H1 (cell line): ENCODE measurements around the gene DCTN2. TPM values are rescaled to one million over a fixed set of nuclear protein-coding genes. Genes with fewer than 3 reads are reported as not detected.

Experiments used
- CTCF ChIA-PET: fragments of 300-600 bp; sonication (Branson Sonifier 250); formaldehyde crosslinking; loops from one replicate; lab custom pipeline; 2021; ENCODE audit not compliant: partially characterized antibody; lab: Charles Lee
- POLR2A ChIA-PET: fragments of 300-600 bp; sonication (Branson Sonifier 250); formaldehyde crosslinking; loops from one replicate; lab custom pipeline; 2021; ENCODE audit warnings: inconsistent platforms; ENCODE audit not compliant: partially characterized antibody; lab: Charles Lee
- DNase-seq, 2 experiments: peaks; one replicate each; pipeline versions ENCODE4 v3.0.0 to v3.0.0-alpha.2; 2010 to 2022; ENCODE audit warnings: low spot score in 2 of 2, low read depth in 1 of 2, mixed read lengths in 1 of 2
- FAIRE-seq: peaks from 2 replicates; lab custom pipeline; 2011; peaks lifted over from hg19 to GRCh38; lab: Jason Lieb, UNC
- H2AFZ ChIP-seq: 2 replicates; pipeline ENCODE4 v1.8.1; 2012; ENCODE audit warnings: low read length, inconsistent platforms
- H2AK5ac ChIP-seq: 2 replicates; pipeline ENCODE4 v1.6.1; 2013; ENCODE audit warnings: low read depth, low read length
- H2BK120ac ChIP-seq: replicated peaks from 2 replicates; pipeline ENCODE3; 2013; ENCODE audit warnings: low read depth, low read length, inconsistent platforms
- H2BK12ac ChIP-seq: 2 replicates; pipeline ENCODE4 v1.6.1; 2013; ENCODE audit warnings: low read depth, low read length
- H2BK15ac ChIP-seq: 2 replicates; pipeline ENCODE4 v1.6.1; 2013; ENCODE audit warnings: low read length
- H2BK20ac ChIP-seq: 2 replicates; pipeline ENCODE4 v1.6.1; 2013; ENCODE audit warnings: low read length
- H2BK5ac ChIP-seq: 2 replicates; pipeline ENCODE4 v1.6.1; 2013; ENCODE audit warnings: low read depth, low read length
- H3K14ac ChIP-seq: 2 replicates; pipeline ENCODE4 v1.6.1; 2013; ENCODE audit warnings: inconsistent platforms; ENCODE audit not compliant: insufficient read length
- H3K18ac ChIP-seq: 2 replicates; pipeline ENCODE4 v1.6.1; 2013; ENCODE audit warnings: low read length; ENCODE audit errors: extremely low read depth
- H3K23ac ChIP-seq: 2 replicates; pipeline ENCODE4 v1.6.1; 2013; ENCODE audit warnings: inconsistent platforms; ENCODE audit not compliant: insufficient read length
- H3K23me2 ChIP-seq: 2 replicates; pipeline ENCODE4 v1.6.1; 2013; ENCODE audit warnings: low read depth, low read length
- H3K27ac ChIP-seq: 2 replicates; pipeline ENCODE4 v1.6.1; 2011; ENCODE audit warnings: low read depth, low read length, inconsistent platforms
- H3K27me3 ChIP-seq, 4 experiments: replicated peaks in 1 of 4; 1 replicate in 1 of 4; 2 replicates in 3 of 4; pipeline versions ENCODE4 v1.6.1 to v1.8.1; 2011 to 2013; ENCODE audit warnings: low read length in 3 of 4, mild to moderate bottlenecking in 3 of 4, inconsistent platforms in 2 of 4, mixed read lengths in 2 of 4, moderate library complexity in 1 of 4; ENCODE audit not compliant: control insufficient read depth in 3 of 4, insufficient read depth in 3 of 4; ENCODE audit errors: extremely low read depth in 1 of 4
- H3K36me3 ChIP-seq, 4 experiments: 2 replicates each; pipeline versions ENCODE4 v1.6.1 to v1.8.1; 2011 to 2013; ENCODE audit warnings: mild to moderate bottlenecking in 4 of 4, low read length in 3 of 4, moderate library complexity in 2 of 4, control low read depth in 1 of 4, inconsistent platforms in 1 of 4; ENCODE audit not compliant: insufficient read depth in 4 of 4, control insufficient read depth in 2 of 4
- H3K4ac ChIP-seq: replicated peaks from 2 replicates; pipeline ENCODE3; 2013; ENCODE audit warnings: low read length, low read depth, mixed read lengths, inconsistent platforms; ENCODE audit not compliant: insufficient read length
- H3K4me1 ChIP-seq, 4 experiments: replicated peaks in 1 of 4; 1 replicate in 1 of 4; 2 replicates in 3 of 4; pipeline versions ENCODE4 v1.6.1 to v1.8.1; 2011 to 2013; ENCODE audit warnings: low read length in 3 of 4, inconsistent platforms in 2 of 4, mixed read lengths in 1 of 4; ENCODE audit not compliant: insufficient read depth in 4 of 4, control insufficient read depth in 3 of 4
- H3K4me2 ChIP-seq, 2 experiments: 2 replicates each; pipeline versions ENCODE4 v1.6.1 to v1.8.1; 2011 to 2013; ENCODE audit warnings: low read depth in 2 of 2, low read length in 2 of 2, control low read depth in 1 of 2, inconsistent platforms in 1 of 2, mild to moderate bottlenecking in 1 of 2; ENCODE audit not compliant: insufficient read depth in 1 of 2
- H3K4me3 ChIP-seq, 4 experiments: fragments of 200-600, 300-600 bp in 1 of 4; sonication (generic), shearing (Covaris generic), sonication (Bioruptor Twin) in 1 of 4; 2 replicates each; pipeline versions ENCODE4 v1.5.1 to v1.8.1; 2011 to 2016; ENCODE audit warnings: low read length in 4 of 4, low read depth in 3 of 4, control low read depth in 2 of 4, inconsistent platforms in 2 of 4, mild to moderate bottlenecking in 2 of 4, mixed read lengths in 1 of 4, moderate library complexity in 1 of 4; ENCODE audit not compliant: insufficient read depth in 2 of 4; ENCODE audit errors: extremely low read depth in 1 of 4
- H3K56ac ChIP-seq: replicated peaks from 2 replicates; pipeline ENCODE3; 2013; ENCODE audit warnings: low read depth, mild to moderate bottlenecking, mixed read lengths, low read length, inconsistent platforms; ENCODE audit not compliant: insufficient read length
- H3K79me1 ChIP-seq: 2 replicates; pipeline ENCODE4 v1.6.1; 2013; ENCODE audit warnings: low read depth, low read length, control low read depth
- H3K79me2 ChIP-seq, 2 experiments: 2 replicates each; pipeline versions ENCODE4 v1.6.1 to v1.8.1; 2012 to 2013; ENCODE audit warnings: low read length in 2 of 2, mild to moderate bottlenecking in 2 of 2, inconsistent platforms in 1 of 2; ENCODE audit not compliant: insufficient read depth in 2 of 2, control insufficient read depth in 1 of 2
- H3K9ac ChIP-seq, 4 experiments: replicated peaks in 1 of 4; 1 replicate in 1 of 4; 2 replicates in 3 of 4; pipeline versions ENCODE4 v1.6.1 to v1.8.1; 2011 to 2013; ENCODE audit warnings: low read depth in 3 of 4, low read length in 3 of 4, control low read depth in 2 of 4, mild to moderate bottlenecking in 2 of 4, moderate library complexity in 2 of 4, inconsistent platforms in 1 of 4; ENCODE audit errors: extremely low read depth in 1 of 4
- H3K9me3 ChIP-seq, 2 experiments: 2 replicates each; pipeline versions ENCODE4 v1.6.1 to v1.8.1; 2012 to 2013; ENCODE audit warnings: mild to moderate bottlenecking in 2 of 2, moderate library complexity in 2 of 2, control low read depth in 1 of 2, inconsistent platforms in 1 of 2, low read depth in 1 of 2, low read length in 1 of 2, mixed read lengths in 1 of 2; ENCODE audit not compliant: insufficient read depth in 2 of 2
- H4K20me1 ChIP-seq, 2 experiments: replicated peaks in 1 of 2; 2 replicates each; pipeline versions ENCODE3 to v1.8.1; 2011 to 2013; ENCODE audit warnings: inconsistent platforms in 2 of 2, low read length in 2 of 2, mild to moderate bottlenecking in 1 of 2; ENCODE audit not compliant: insufficient read depth in 2 of 2, control insufficient read depth in 1 of 2
- H4K5ac ChIP-seq: 2 replicates; pipeline ENCODE4 v1.6.1; 2013; ENCODE audit warnings: low read length, low read depth, mixed read lengths, inconsistent platforms; ENCODE audit not compliant: insufficient read length
- H4K8ac ChIP-seq: 2 replicates; pipeline ENCODE4 v1.8.0; 2013; ENCODE audit warnings: mild to moderate bottlenecking, moderate library complexity, low read length, inconsistent platforms; ENCODE audit not compliant: insufficient read depth; ENCODE audit errors: extremely low read depth
- H4K91ac ChIP-seq: replicated peaks from 2 replicates; pipeline ENCODE3; 2013; ENCODE audit warnings: low read length, mixed read lengths, inconsistent platforms; ENCODE audit not compliant: insufficient read length
- ATF3 ChIP-seq: IDR thresholded peaks from 2 replicates; pipeline ENCODE4 v1.6.1; 2011; ENCODE audit warnings: low read depth, mild to moderate bottlenecking, low read length; ENCODE audit not compliant: insufficient read depth
- CEBPB ChIP-seq: IDR thresholded peaks from 2 replicates; pipeline ENCODE4 v1.6.1; 2012; ENCODE audit warnings: low read depth, low read length
- E2F6 ChIP-seq: IDR thresholded peaks from 2 replicates; pipeline ENCODE4 v1.6.1; 2012; ENCODE audit warnings: inconsistent platforms
- HDAC2 ChIP-seq, 2 experiments: fragments of 300-600 bp in 1 of 2; sonication (generic) in 1 of 2; IDR thresholded peaks; 2 replicates each; pipeline ENCODE4 v1.6.1; 2011 to 2012; ENCODE audit warnings: low read depth in 2 of 2, low read length in 2 of 2, mild to moderate bottlenecking in 2 of 2, moderate library complexity in 2 of 2, borderline replicate concordance in 1 of 2, inconsistent platforms in 1 of 2
- HDAC6 ChIP-seq: IDR thresholded peaks from one replicate; pipeline ENCODE4 v1.7.1; 2012; ENCODE audit warnings: low read depth, mild to moderate bottlenecking, inconsistent platforms, low read length, moderate library complexity
- KDM5A ChIP-seq: fragments of 200-600 bp; IDR thresholded peaks from 2 replicates; pipeline ENCODE4 v1.7.1; 2012; ENCODE audit warnings: mild to moderate bottlenecking, low read length, inconsistent platforms, mixed read lengths
- NANOG ChIP-seq: IDR thresholded peaks from 2 replicates; pipeline ENCODE4 v1.6.1; 2011; ENCODE audit warnings: low read length, low read depth, mild to moderate bottlenecking, inconsistent platforms; ENCODE audit not compliant: insufficient read depth, poor library complexity, severe bottlenecking
- RFX5 ChIP-seq: IDR thresholded peaks from 2 replicates; pipeline ENCODE4 v1.6.1; 2011; ENCODE audit warnings: low read depth, low read length, improper control_type of control experiment, borderline replicate concordance
- SAP30 ChIP-seq: fragments of 300-600 bp; sonication (generic); IDR thresholded peaks from 2 replicates; pipeline ENCODE4 v1.7.1; 2012; ENCODE audit warnings: low read length, moderate library complexity, mild to moderate bottlenecking, inconsistent platforms; ENCODE audit not compliant: insufficient read depth, insufficient replicate concordance
- YY1 ChIP-seq: IDR thresholded peaks from 2 replicates; pipeline ENCODE4 v1.6.1; 2011; ENCODE audit warnings: low read depth, mild to moderate bottlenecking, low read length
- WGBS, 2 experiments: shearing (Covaris generic) in 1 of 2; methylation state at CpG; one replicate each; pipeline versions ENCODE4 v1.1.6 to v1.1.7; 2013 to 2015; ENCODE audit warnings: low lambda C conversion rate in 2 of 2, mixed read lengths in 2 of 2, inconsistent platforms in 1 of 2, low coverage in 1 of 2, missing lambda C conversion rate in 1 of 2; ENCODE audit not compliant: insufficient replicate concordance in 2 of 2, insufficient coverage in 1 of 2, insufficient read length in 1 of 2; ENCODE audit errors: extremely low coverage in 1 of 2, missing lambda C conversion rate in 1 of 2; 5-methylcytosine and 5-hydroxymethylcytosine counted together
- polyA plus RNA-seq, 7 experiments: library from polyadenylated mRNA; depleted of rRNA in 3 of 7; stranded (reverse) in 5 of 7; unstranded in 2 of 7; fragments of >200 nt in 5 of 7; fragments of 200-250 nt in 2 of 7; gene quantifications; 1 replicate in 5 of 7; 2 replicates in 1 of 7; 4 replicates in 1 of 7; pipeline versions ENCODE4 v1.2.1 to v1.2.3, GENCODE V29; 2011 to 2013; ENCODE audit warnings: missing spikeins in 2 of 7, mixed read lengths in 2 of 7
- total RNA-seq: library from RNA; stranded (reverse); fragmentation: NEBNext Ultra II Directional; extraction: Animal tissue kit (Norgen Biotek cat#: 25700); gene quantifications from 2 replicates; pipeline ENCODE4 v1.2.1, GENCODE V29; 2021

DCTN2 gene
- total and polyA plus RNA-seq, 2 of the 8 experiments (the other 6 are each of a cell fraction or from before 2014, with no cell fraction given) = 90.3 to 91.9 TPM

DNA sequence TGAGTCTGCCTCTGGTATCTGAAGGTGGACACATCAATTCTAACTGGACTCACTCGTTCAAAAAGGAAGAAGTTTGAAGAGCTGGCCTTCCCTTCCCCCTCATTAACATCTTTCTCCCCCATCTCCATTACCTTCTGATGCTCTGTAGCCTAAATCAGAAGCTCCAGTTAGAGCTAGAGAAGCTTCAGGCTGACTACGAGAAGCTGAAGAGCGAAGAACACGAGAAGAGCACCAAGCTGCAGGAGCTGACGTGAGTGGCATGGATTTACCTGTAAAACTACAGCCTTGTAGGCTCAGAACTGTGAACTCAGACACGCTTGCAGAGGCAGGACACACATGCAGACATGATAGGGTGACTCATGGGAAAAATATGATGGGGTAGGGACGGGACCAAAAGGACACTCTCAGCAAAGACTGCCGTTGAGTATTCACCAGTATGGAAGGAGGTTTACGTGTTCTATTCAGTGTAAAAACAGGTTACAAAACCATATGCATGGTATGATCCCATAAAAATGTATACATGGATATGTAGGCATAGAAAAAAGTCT, 29.7 kb upstream of the DCTN2 start:
- peaks cover 28 to 72% (median 54%) of the 10 kb centered on the region in 4 experiments for H3K36me3 ChIP-seq

More for the DNA sequence above, 29.7 kb upstream of the DCTN2 start:
- CTCF ChIA-PET = interaction anchor here (1.1 to 5.0 kb wide), 3 partner anchors 34 to 56 kb away, joined by 3 to 28 read pairs (median 5); partner anchors contain the start of genes ARHGEF25 and B4GALNT1
- TF ChIP-seq HDAC6 (no peak), KDM5A (no peak), HDAC2 (IDR thresholded peaks at IDR 0.05; ENCODE audit: borderline replicate concordance in 1 of 2, low read depth in 2 of 2, low read length in 2 of 2) (no peak), NANOG (no peak), E2F6 (no peak), YY1 (no peak), SAP30 (no peak), CEBPB (no peak), RFX5 (no peak), ATF3 (no peak)
- no peak overlapping the region for H2BK20ac ChIP-seq
- no peaks in the 10 kb centered on the region for H3K9me3 ChIP-seq
- H2BK15ac ChIP-seq = no peak overlapping the region
- H2AFZ ChIP-seq = no peak overlapping the region
- POLR2A ChIA-PET = interaction anchor here (0.6 to 1.6 kb wide), 5 partner anchors 13 to 274 kb away, joined by 3 to 4 read pairs (median 3); partner anchors contain the start of gene DDIT3
- no peak overlapping the region for H3K23ac ChIP-seq
- no peak overlapping the region for H3K56ac ChIP-seq
- peaks cover 0 to 7% of the 10 kb centered on the region in 2 experiments for H4K20me1 ChIP-seq
- no peaks in the 10 kb centered on the region for H3K4me1 ChIP-seq
- no peak overlapping the region for H3K18ac ChIP-seq
- no peak overlapping the region for H4K5ac ChIP-seq
- no peak overlapping the region for H2BK120ac ChIP-seq
- H2BK5ac ChIP-seq = no peak overlapping the region
- H4K8ac ChIP-seq = no peak overlapping the region
- no peak overlapping the region for H3K9ac ChIP-seq
- no peaks in the 10 kb centered on the region for H3K23me2 ChIP-seq
- H3K27me3 ChIP-seq = no peaks in the 10 kb centered on the region
- H3K4me2 ChIP-seq = no peak overlapping the region
- no peak overlapping the region for H3K27ac ChIP-seq
- H3K4ac ChIP-seq = no peak overlapping the region
- no peaks in the 10 kb centered on the region for H3K79me2 ChIP-seq
- FAIRE-seq (no peak), DNase-seq (no peak)
- H2AK5ac ChIP-seq = no peak overlapping the region
- no peak overlapping the region for H2BK12ac ChIP-seq
- H3K4me3 ChIP-seq = no peak overlapping the region
- H3K14ac ChIP-seq = no peak overlapping the region
- 87% methylated on average over 9 of the region's 9 CpGs; no CpG with 5 or more reads in 1 of the 2 experiments for WGBS, 2 experiments
- H4K91ac ChIP-seq = no peak overlapping the region
- H3K79me1 ChIP-seq = no peaks in the 10 kb centered on the region
